Measurements from ENCODE around the gene TRPM2. TPM values are rescaled to one million over a fixed set of nuclear protein-coding genes. Genes with fewer than 3 reads are reported as not detected.
A peak's percentile ranks its signal among the peaks of the same experiment; 100 is the strongest.

The TRPM2 gene
- total and polyA plus RNA-seq, 2 donors (not counting 1 experiment from before 2014, with no cell fraction given): not detected

- H2AFZ ChIP-seq (ENCODE audit: low read length): no peak overlapping the region
- no peak for DNase-seq (ENCODE audit: low read depth in 2 of 2)
- no peaks in the 10 kb centered on the region for H3K9me3 ChIP-seq (ENCODE audit: control insufficient read depth, insufficient read depth, low read depth, low read length)
- H3K4me3 ChIP-seq (replicated peaks in 1 of 4; ENCODE audit: control extremely low read depth in 1 of 4, insufficient read depth in 1 of 4, low read depth in 3 of 4, low read length in 4 of 4): no peak overlapping the region
- H4K20me1 ChIP-seq (ENCODE audit: control insufficient read depth, extremely low read depth, insufficient read depth, low read length): no peaks in the 10 kb centered on the region
- no peak overlapping the region for H3K27ac ChIP-seq (ENCODE audit: insufficient read depth, low read length)
- H3K4me2 ChIP-seq (ENCODE audit: extremely low read depth, insufficient read depth, low read length): no peak overlapping the region
- TF ChIP-seq EZH2 (IDR thresholded peaks at IDR 0.05; ENCODE audit: low read length, missing control alignments) (no peak), CTCF (conservative IDR thresholded peaks at IDR 0.05 in 1 of 2, IDR thresholded peaks at IDR 0.05 in 1 of 2; ENCODE audit: low read depth in 1 of 2, low read length in 2 of 2) (no peak)
- no peak overlapping the region for H3K9ac ChIP-seq (ENCODE audit: insufficient read depth, low read length)
- peaks cover 5% of the 10 kb centered on the region for H3K4me1 ChIP-seq (ENCODE audit: control insufficient read depth, extremely low read depth, insufficient read depth, low read length)
- H3K36me3 ChIP-seq (ENCODE audit: control insufficient read depth, insufficient read depth, low read length): peaks cover 2% of the 10 kb centered on the region
- no peaks in the 10 kb centered on the region for H3K79me2 ChIP-seq (ENCODE audit: control insufficient read depth, insufficient read depth, low read length)
- no peaks in the 10 kb centered on the region for H3K27me3 ChIP-seq (ENCODE audit: control insufficient read depth, insufficient read depth, low read length)
Measured at GRCh38 chr21:44334329-44335030, 18.9 kb upstream of the TRPM2 start.

GRCh38 chr21:44335266-44336059 is 18.0 kb upstream of the TRPM2 start:
- H3K27ac ChIP-seq (ENCODE audit: insufficient read depth, low read length): no peak overlapping the region
- H3K9me3 ChIP-seq (ENCODE audit: control insufficient read depth, insufficient read depth, low read depth, low read length): no peaks in the 10 kb centered on the region
- no peak overlapping the region for H3K4me2 ChIP-seq (ENCODE audit: extremely low read depth, insufficient read depth, low read length)
- no peaks in the 10 kb centered on the region for H3K27me3 ChIP-seq (ENCODE audit: control insufficient read depth, insufficient read depth, low read length)
- no peak overlapping the region for H3K9ac ChIP-seq (ENCODE audit: insufficient read depth, low read length)
- no peaks in the 10 kb centered on the region for H4K20me1 ChIP-seq (ENCODE audit: control insufficient read depth, extremely low read depth, insufficient read depth, low read length)
- DNase-seq (ENCODE audit: low read depth in 2 of 2): no peak
- no peak overlapping the region for H3K4me3 ChIP-seq (replicated peaks in 1 of 4; ENCODE audit: control extremely low read depth in 1 of 4, insufficient read depth in 1 of 4, low read depth in 3 of 4, low read length in 4 of 4)
- peaks cover 2% of the 10 kb centered on the region for H3K36me3 ChIP-seq (ENCODE audit: control insufficient read depth, insufficient read depth, low read length)
- no peak for TF ChIP-seq EZH2 (IDR thresholded peaks at IDR 0.05; ENCODE audit: low read length, missing control alignments)
- no peak for TF ChIP-seq CTCF (conservative IDR thresholded peaks at IDR 0.05 in 1 of 2, IDR thresholded peaks at IDR 0.05 in 1 of 2; ENCODE audit: low read depth in 1 of 2, low read length in 2 of 2)
- H2AFZ ChIP-seq (ENCODE audit: low read length): no peak overlapping the region
- peaks cover 9% of the 10 kb centered on the region for H3K4me1 ChIP-seq (ENCODE audit: control insufficient read depth, extremely low read depth, insufficient read depth, low read length)
- H3K79me2 ChIP-seq (ENCODE audit: control insufficient read depth, insufficient read depth, low read length): no peaks in the 10 kb centered on the region

- Histone ChIP-seq H3K9ac (ENCODE audit: insufficient read depth, low read length) (no peak overlapping the region), H3K36me3 (ENCODE audit: control insufficient read depth, insufficient read depth, low read length) (peaks cover 2% of the 10 kb centered on the region), H3K4me2 (ENCODE audit: extremely low read depth, insufficient read depth, low read length) (no peak overlapping the region), H3K27ac (ENCODE audit: insufficient read depth, low read length) (no peak overlapping the region), H3K4me1 (ENCODE audit: control insufficient read depth, extremely low read depth, insufficient read depth, low read length) (peaks cover 9% of the 10 kb centered on the region), H2AFZ (ENCODE audit: low read length) (no peak overlapping the region), H3K9me3 (ENCODE audit: control insufficient read depth, insufficient read depth, low read depth, low read length) (no peaks in the 10 kb centered on the region), H3K27me3 (ENCODE audit: control insufficient read depth, insufficient read depth, low read length) (no peaks in the 10 kb centered on the region), H4K20me1 (ENCODE audit: control insufficient read depth, extremely low read depth, insufficient read depth, low read length) (no peaks in the 10 kb centered on the region), H3K79me2 (ENCODE audit: control insufficient read depth, insufficient read depth, low read length) (no peaks in the 10 kb centered on the region), H3K4me3 (replicated peaks in 1 of 4; ENCODE audit: control extremely low read depth in 1 of 4, insufficient read depth in 1 of 4, low read depth in 3 of 4, low read length in 4 of 4) (no peak overlapping the region)
- peak in 1 of 2 donors; percentile 33 for DNase-seq (ENCODE audit: low read depth in 2 of 2)
- TF ChIP-seq EZH2 (IDR thresholded peaks at IDR 0.05; ENCODE audit: low read length, missing control alignments) (no peak), CTCF (conservative IDR thresholded peaks at IDR 0.05 in 1 of 2, IDR thresholded peaks at IDR 0.05 in 1 of 2; ENCODE audit: low read depth in 1 of 2, low read length in 2 of 2) (no peak)
Measured at GRCh38 chr21:44337449-44337848, 16.0 kb upstream of the TRPM2 start.
